ENCODE results near the gene ZNRF3.
"Not testable (repeated sequence)": the region's sequence is repeated elsewhere in the genome, so short reads cannot be mapped to it uniquely, and the experiment has no call there.

Gene ZNRF3

GRCh38 chr22:29079218-29079901, 196.0 kb downstream of the ZNRF3 start:
- DNase-seq (ENCODE audit: insufficient read length, low spot score) (no peak), FAIRE-seq (no peak)

GRCh38 chr22:29080106-29080975, 197.0 kb downstream of the ZNRF3 start:
- DNase-seq (ENCODE audit: insufficient read length, low spot score) (no peak), FAIRE-seq (no peak)

- no peak for FAIRE-seq
- no peak for DNase-seq (ENCODE audit: insufficient read length, low spot score)
These were observed 198.3 kb downstream of the ZNRF3 start for GRCh38 chr22:29081517-29082236.

GRCh38 chr22:29082826-29083545, 199.6 kb downstream of the ZNRF3 start:
- FAIRE-seq (no peak), DNase-seq (ENCODE audit: insufficient read length, low spot score) (no peak)

- DNase-seq (ENCODE audit: insufficient read length, low spot score); FAIRE-seq: not testable (repeated sequence)
These were observed 200.2 kb downstream of the ZNRF3 start for GRCh38 chr22:29083576-29083932.

- no peak for DNase-seq (ENCODE audit: insufficient read length, low spot score)
- FAIRE-seq = no peak
These were observed 200.7 kb downstream of the ZNRF3 start for GRCh38 chr22:29083933-29084591.

- DNase-seq (ENCODE audit: insufficient read length, low spot score) (no peak), FAIRE-seq (no peak)
These were observed 203.6 kb downstream of the ZNRF3 start for GRCh38 chr22:29087012-29087411.

GRCh38 chr22:29088809-29089208, 205.4 kb downstream of the ZNRF3 start:
- no peak for FAIRE-seq
- no peak for DNase-seq (ENCODE audit: insufficient read length, low spot score)

GRCh38 chr22:29089507-29089906, 206.1 kb downstream of the ZNRF3 start:
- DNase-seq (ENCODE audit: insufficient read length, low spot score) = no peak

GRCh38 chr22:29090039-29090438, 206.7 kb downstream of the ZNRF3 start:
- FAIRE-seq = no peak

More at GRCh38 chr22:29089507-29089906, 206.1 kb downstream of the ZNRF3 start:
- FAIRE-seq = no peak

GRCh38 chr22:29092243-29092642, 208.9 kb downstream of the ZNRF3 start:
- no peak for FAIRE-seq
- no peak for DNase-seq (ENCODE audit: insufficient read length, low spot score)

More at GRCh38 chr22:29090039-29090438, 206.7 kb downstream of the ZNRF3 start:
- no peak for DNase-seq (ENCODE audit: insufficient read length, low spot score)

GRCh38 chr22:29093030-29093429, 209.7 kb downstream of the ZNRF3 start:
- FAIRE-seq (no peak), DNase-seq (ENCODE audit: insufficient read length, low spot score) (no peak)

- FAIRE-seq (no peak), DNase-seq (ENCODE audit: insufficient read length, low spot score) (no peak)
These were observed 210.3 kb downstream of the ZNRF3 start for GRCh38 chr22:29093501-29094300.

GRCh38 chr22:29095459-29095858, 212.1 kb downstream of the ZNRF3 start:
- FAIRE-seq = no peak
- no peak for DNase-seq (ENCODE audit: insufficient read length, low spot score)

- FAIRE-seq = no peak
These were observed 213.6 kb downstream of the ZNRF3 start for GRCh38 chr22:29096736-29097669.

GRCh38 chr22:29098296-29098695, 214.9 kb downstream of the ZNRF3 start:
- FAIRE-seq = no peak
- DNase-seq (ENCODE audit: insufficient read length, low spot score) = no peak

More at GRCh38 chr22:29096736-29097669, 213.6 kb downstream of the ZNRF3 start:
- DNase-seq (ENCODE audit: insufficient read length, low spot score) = no peak

- DNase-seq (ENCODE audit: insufficient read length, low spot score) = no peak
- no peak for FAIRE-seq
These were observed 218.9 kb downstream of the ZNRF3 start for GRCh38 chr22:29102300-29102699.

- FAIRE-seq = no peak
- no peak for DNase-seq (ENCODE audit: insufficient read length, low spot score)
These were observed 219.7 kb downstream of the ZNRF3 start for GRCh38 chr22:29103121-29103520.

Measured in HTR-8/SVneo (cell line).